ENCODE data around the gene MOB2. TPM values are rescaled to one million over a fixed set of nuclear protein-coding genes. Genes with fewer than 3 reads are reported as not detected.
"Not testable (repeated sequence)": the region's sequence is repeated elsewhere in the genome, so short reads cannot be mapped to it uniquely, and the experiment has no call there.

The MOB2 gene
- total RNA-seq, 1 donor from 2014 or later = 27.1 TPM

DNA sequence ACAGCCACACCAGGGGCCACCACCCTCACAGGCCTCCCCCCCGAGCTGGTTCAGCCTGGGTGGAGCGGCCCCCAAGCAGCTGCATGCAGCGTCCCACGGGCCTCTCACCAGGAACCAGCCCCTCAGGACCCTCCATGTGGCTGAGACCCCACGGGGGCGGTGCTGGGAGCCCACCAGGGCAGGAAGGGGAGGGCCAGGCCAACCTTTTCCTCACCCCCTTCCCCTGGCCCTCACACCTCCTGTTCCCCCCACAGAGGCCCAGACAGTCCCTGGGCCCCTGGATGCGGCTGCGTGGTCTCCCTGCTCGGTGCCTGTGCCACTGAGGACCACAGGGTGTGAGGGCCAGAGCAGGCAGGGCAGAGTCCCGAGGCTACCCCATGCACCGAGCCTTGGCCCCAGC is 46.5 kb downstream of the MOB2 start:
- DNase-seq = no peak

DNA sequence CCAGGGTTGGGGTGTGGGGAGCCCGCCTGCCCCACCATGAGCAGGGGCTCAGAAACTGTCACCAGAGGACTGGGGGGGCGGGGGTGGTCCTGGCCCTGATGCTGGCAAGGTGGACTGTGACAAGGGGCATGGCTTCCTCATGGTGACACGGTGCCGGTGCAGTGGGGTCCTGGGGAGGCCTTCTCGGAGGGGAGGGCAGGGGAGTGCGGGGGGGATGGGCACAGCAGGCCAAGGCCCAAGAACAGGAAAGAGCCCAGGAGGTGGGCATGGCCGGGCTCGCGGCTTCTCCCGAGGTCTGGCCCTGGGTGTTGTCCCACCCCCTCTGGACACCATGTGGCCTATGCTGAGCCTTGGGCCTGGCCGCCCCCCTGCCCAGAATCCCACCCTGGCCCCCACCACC is 47.2 kb downstream of the MOB2 start:
- DNase-seq = no peak

DNA sequence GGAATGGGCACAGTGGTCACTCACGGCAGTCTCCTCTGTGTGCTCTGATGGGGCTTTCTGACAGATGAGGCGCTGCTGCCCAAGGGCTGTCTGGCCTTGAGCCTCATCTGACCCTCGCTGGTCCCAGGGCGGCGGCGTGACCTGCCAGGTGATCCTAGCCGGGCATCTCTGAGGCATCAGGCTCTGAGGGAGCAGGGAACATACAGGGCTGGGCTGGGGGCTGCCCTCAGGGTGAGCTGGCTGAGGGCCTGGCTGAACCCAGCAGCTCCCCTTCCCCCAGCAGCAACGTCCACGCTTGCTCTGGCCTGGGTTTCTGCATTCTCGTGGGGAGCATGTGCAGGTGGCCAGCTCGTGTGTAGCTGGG is 47.6 kb downstream of the MOB2 start:
- DNase-seq = no peak

DNA sequence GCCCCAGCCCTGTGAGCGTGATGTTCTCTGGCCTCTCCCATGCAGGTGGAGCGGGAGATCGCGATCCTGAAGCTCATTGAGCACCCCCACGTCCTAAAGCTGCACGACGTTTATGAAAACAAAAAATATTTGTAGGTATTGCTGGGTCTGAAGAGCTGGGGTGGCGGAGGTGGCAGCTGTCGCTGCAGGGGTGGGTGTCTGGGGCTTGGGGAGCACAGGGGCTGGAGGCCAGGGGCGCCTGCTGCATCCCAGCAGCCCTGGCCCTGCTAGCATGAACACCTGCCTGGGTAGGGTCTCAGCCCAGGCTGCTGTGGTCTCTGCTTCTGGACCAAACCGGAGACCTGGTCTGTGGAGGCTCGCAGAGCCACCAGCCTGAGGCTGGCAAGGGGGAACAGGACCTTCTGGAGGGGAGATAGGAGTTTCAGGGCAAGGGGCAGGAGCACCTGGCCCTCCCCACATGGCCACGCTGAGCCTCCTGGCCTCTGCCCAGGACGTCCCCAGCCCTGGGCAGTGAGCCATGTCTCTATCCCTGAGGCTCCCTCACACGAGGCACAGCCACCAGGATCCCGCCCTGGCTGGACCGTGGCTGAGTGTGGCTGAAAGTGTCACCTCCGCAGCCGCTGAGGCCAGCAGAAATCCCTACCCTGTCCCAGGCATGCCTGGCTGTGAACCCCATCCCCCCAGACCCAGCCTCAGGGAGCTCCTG is 48.2 kb downstream of the MOB2 start:
- no peak for DNase-seq

DNA sequence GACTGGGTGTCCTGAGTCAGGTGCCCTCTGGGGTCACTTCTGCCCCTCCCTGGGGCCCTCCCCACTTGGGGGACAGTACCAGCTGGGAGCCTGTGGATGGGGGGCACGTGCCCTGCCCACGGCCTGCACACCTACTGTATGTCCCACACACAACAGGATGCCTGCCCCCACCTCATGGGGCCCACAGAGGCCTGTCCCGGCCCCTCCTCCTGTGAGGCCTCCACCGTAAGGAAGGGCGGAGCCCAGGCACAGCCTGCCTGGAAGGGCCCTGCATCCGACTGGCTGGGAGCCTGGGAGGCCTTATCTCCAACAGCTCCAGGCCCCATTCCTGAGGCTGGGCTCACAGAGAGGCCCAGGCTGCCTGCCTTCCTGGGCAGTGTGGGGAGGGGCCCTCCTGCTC is 49.1 kb downstream of the MOB2 start:
- DNase-seq = peak; percentile 29

DNA sequence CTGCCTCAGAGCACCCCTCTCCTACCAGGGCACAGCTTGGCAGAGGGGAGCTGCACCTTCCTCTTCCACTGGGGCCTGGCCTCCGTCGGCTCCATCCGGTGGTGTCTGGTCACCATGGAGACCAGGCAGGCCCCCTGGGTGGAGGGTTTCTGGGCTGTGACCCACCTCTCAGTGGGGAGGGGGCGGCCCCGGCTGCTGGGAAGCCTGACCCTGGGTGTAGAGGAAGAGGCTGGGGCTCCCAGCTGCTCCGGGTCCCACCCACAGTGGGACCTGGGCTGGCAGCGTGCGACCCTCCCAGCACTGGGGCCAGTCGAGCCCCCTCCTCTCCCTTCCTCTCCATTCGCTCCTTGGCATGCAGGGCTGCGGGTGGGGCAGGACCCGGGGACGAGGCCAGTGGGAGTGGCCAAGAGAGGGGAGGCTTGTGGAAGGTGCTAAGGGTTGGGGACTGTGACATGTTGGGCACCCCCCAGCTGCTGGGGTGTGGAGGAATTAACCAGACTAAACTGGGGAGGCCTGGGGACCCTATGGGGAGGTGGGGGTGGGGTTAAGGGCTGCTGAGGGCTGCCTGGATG is 50.0 kb downstream of the MOB2 start:
- DNase-seq = no peak

DNA sequence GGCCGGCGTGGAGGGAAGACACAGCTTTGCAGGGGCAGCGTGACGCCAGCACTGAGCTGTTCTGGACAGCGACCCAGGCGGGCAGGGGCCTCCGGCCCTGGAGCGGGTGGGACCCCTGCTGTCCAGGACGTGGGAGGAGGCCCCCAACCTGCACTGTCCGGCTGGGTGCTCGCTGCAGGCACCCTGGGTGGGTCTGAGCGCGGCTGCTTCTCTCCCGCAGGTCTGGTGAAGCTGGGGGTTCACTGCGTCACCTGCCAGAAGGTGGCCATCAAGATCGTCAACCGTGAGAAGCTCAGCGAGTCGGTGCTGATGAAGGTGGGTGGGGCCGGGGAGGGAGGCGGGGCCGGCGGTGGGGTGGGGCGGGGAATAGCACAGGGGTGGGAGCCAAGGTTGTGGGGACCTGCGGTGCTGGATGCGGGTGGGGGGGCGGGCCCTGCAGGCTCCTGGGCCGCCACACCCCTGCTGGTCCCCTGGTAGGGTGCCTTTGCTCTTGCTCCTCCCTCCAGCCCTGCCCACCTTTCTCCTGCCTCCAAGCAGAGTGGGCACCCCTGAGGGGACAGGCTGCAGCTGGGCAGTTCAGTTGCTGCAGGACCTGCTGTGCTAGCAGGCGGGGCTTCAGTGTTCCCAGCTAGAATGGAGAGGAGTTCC is 50.6 kb downstream of the MOB2 start:
- DNase-seq = no peak

DNA sequence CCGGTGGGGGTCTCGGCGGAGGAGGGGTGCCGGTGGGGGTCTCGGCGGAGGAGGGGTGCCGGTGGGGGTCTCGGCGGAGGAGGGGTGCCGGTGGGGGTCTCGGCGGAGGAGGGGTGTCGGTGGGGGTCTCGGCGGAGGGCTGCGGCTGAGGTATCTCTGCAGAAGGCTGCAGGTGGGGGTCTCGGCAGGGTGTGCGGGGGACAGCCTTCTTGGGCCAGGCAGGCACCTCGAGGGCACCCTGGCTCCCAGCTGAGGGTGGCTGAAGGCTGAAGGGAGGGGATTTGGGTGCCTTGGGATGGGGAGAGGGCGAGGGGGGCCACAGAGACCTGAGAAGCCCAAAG is 51.1 kb downstream of the MOB2 start:
- DNase-seq = not testable (repeated sequence)

DNA sequence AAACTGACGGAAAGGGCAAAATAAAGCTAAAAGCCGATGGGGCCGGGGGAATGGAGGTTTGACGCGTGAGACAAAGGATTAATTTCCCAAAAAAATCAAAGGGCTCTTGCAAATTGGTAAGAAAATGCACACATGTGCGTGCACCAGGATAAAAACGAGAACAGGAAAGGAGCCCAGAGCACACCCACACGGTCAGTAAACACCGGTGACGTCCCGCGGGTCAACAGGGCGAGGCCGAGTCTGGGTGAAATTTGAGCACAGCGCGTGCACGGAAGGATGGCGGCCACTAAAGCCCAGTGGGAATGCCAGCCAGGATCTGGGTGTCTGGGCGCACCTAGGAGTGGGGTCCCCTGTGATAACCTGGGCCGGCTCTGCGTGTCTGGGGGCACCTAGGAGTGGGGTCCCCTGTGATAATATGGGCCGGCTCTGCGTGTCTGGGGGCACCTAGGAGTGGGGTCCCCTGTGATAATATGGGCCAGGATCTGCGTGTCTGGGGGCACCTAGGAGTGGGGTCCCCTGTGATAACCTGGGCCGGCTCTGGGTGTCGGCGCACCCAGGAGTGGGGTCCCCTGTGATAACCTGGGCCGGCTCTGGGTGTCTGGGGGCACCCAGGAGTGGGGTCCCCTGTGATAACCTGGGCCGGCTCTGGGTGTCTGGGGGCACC is 52.5 kb downstream of the MOB2 start:
- no peak for DNase-seq

DNA sequence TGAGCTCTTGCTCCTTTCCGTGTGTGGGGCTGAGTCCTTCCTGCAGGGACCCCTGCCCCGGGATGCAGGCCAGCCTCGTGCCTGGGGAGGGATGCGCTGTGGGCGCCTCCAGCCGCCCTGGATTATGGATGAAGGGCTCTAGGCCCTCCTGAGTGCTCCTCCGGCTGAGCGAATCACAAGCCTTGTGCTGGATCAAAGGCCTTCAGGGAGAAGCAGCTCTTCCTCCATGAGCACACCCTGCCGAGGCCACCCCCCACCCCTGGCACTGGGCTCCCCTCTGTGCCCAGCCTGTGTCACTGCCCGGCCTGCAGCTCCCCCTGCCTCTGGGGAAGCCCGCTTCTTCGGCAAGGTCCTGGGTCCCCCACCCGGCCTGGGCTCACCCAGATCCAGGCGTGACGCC is 53.0 kb downstream of the MOB2 start:
- DNase-seq = no peak

DNA sequence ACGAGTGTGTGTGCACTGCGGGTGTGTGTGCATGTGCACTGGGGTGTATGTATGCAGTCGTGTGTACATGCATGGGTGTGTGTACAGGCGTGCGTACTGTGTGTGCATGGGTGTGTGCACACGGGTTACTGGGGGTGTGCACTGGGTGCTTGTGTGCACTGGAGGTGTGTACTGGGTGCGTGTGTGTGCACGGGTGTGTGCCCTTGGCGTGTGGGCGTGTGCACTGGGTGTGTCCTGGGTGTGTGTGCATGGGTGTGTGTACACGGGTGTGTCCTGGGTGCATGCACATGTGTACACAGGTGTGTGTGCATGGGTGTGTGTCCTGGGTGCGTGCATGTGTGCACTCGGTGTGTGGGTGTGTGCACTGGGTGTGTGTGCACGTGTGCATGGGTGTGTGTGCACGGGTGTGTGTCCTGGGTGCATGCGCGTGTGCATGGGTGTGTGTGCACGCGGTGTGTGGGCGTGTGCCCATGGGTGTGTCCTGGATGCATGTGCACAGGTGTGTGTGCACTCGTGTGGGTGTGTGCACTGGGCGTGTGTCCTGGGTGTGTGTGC is 57.7 kb downstream of the MOB2 start:
- DNase-seq = no peak

DNA sequence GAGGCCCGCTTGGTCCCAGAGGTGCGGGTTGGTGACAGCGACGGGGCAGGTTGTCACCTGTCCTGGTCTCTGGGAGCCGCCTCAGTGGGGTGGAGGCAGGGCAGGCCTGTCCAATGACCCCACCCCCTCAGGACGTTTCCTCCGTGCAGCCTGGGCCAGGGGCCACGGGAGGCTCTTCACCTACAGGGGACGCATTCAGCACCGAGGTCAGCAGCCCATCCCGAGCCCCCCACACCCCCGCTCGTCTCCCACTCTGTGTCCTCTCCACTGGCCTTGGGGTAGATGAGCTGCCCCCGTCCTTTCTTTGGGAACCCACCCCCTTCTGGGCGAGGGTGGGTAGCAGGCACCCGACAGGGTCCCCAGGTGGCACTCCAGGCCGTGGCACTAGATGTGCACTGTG is 61.1 kb downstream of the MOB2 start:
- no peak for DNase-seq

DNA sequence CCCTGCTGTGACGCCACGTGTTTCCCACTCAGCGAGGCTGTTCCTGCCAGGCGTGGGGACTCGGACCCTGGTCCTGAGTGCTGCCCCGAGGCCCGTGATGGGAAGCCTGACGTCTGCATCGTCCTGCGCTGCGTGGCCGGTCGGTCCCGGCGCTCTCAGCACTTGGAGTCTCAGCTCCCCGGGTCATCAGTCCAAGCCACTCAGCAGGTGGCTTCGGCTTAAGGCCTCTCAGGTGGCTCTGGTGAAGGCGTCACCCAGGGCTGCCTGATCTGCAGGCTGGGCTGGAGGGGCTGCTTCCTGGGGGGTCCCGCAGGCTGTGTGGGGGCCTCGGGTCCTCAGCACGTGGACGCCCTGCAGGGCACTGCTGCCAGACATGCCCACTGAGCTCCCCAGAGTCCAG is 61.6 kb downstream of the MOB2 start:
- no peak for DNase-seq

DNA sequence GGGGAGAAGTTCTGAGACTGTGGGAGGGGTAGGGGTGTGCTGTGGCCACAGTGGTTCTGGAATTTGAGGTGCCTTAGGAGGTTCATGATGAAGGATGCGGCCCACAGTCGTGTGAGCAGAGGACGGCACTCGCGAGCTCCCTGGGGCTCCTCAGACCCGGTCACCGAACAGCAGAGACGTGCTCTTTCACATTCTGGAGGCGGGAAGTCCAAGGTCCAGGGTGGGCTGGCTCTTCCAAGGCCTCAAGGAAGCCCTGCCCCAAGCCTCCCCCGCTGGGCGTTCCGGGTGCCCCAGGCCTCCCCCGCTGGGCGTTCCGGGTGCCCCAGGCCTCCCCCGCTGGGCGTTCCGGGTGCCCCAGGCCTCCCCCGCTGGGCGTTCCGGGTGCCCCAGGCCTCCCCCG is 63.2 kb downstream of the MOB2 start:
- not testable (repeated sequence) for DNase-seq

DNA sequence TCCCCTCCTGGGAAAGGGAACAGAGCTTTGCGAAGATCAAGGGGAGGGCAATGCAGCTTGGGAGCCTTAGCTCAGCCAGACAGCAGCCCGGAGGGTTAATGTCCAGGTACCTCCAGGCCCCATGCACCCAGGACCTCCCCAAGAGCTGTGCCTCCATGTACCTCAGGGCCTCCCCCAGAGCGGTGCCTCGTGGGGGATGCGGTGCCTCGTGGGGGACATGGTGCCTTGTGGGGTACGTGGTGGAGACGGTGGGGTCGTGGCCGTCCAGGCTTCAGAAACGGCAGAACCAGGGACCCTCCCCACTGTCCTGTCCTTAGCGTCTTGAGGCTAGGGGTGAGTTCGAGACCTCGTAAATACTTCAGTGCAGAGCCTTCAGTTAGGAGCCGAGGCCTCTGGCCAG is 63.6 kb downstream of the MOB2 start:
- no peak for DNase-seq

DNA sequence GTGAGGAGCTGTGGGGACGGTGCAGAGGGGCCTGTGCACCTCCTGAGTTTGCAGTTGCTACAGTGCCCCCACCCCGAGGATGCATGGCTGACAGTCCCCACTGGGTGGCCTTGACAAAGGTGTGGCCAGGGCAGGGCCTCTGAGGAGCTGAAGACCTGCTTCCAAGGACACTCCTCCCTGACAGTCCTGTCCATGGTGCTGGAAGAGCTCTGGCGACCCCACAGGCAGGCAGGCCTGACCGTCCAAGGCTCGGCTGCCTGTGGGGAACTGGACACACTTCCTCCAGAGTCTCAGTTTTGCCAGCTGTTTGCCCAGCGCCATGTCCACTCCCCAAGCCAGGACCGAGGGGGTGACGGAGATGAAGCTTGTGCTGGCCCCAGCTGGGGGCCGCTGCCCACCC is 64.1 kb downstream of the MOB2 start:
- no peak for DNase-seq

DNA sequence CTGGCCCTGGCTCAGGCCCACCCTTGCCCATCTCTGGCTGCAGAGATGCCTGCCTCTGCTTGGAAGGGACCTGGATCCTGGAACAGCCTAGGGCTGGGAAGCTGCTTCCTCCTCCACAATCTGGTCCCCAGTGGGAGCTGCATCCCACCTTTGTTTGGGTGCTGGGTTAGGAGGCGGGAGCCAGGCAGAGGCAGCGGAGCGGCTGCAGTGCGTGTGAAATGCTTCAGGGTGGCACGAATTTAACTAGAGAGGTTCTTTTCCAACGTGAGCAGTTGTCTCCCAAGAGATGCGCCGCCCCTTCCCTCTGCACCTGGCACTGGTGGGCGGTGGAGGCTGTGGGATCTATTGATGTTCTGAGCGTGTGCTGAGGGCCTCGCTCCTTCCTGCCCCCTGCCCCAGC is 65.3 kb downstream of the MOB2 start:
- DNase-seq = no peak

DNA sequence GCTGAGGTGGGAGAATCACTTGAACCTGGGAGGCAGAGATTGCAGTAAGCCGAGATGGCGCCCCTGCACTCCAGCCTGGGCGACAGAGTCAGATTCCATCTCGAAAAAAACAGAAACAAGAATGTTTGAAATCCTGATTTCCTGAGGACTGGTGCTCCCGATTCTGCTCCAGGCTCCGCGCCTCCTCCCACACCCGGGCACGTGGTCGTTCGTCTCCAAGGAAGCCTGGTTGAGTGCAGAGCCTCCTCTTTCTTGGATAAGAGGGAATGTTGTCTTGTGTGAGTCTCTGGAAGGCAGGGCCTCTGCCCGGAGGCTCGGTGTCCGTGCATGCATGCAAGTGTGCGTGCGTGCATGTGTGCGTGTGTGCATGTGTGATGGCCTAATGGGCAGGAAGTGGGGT is 66.8 kb downstream of the MOB2 start:
- DNase-seq = no peak

Other genes starting within 250 kb of the MOB2 start
- 32.7 TPM for gene TOLLIP, start 177.1 kb downstream of the MOB2 start, total RNA-seq
- gene BRSK2, start 96.8 kb downstream of the MOB2 start, total RNA-seq = 0.41 TPM
- 4.5 TPM for gene DUSP8, start 85.5 kb upstream of the MOB2 start, total RNA-seq
- gene KRTAP5-1, start 98.5 kb upstream of the MOB2 start, total RNA-seq = not detected
- not detected for gene KRTAP5-2, start 111.5 kb upstream of the MOB2 start, total RNA-seq
- not detected for gene KRTAP5-3, start 121.7 kb upstream of the MOB2 start, total RNA-seq
- not detected for gene KRTAP5-4, start 135.4 kb upstream of the MOB2 start, total RNA-seq
- not detected for gene KRTAP5-5, start 143.0 kb upstream of the MOB2 start, total RNA-seq
- gene KRTAP5-6, start 210.4 kb upstream of the MOB2 start, total RNA-seq = not detected